Natural killer cell (primary cell): ENCODE results near the gene SLC10A2. TPM values are rescaled to one million over a fixed set of nuclear protein-coding genes. Genes with fewer than 3 reads are reported as not detected.
"Not testable (repeated sequence)": the region's sequence is repeated elsewhere in the genome, so short reads cannot be mapped to it uniquely, and the experiment has no call there.

Experiments
- ATAC-seq, 3 donors: fragments of 150-1000 bp in 2 of 3; fragments of 200-7000 bp in 1 of 3; cut with Tn5 transposase; 1 replicate in 1 of 3; 2 replicates in 2 of 3; pipeline ENCODE4 v1.10.0; 2021; ENCODE audit warnings: mild to moderate bottlenecking in 2 of 3, moderate library complexity in 2 of 3
- DNase-seq, 2 donors: peaks; one replicate each; pipeline versions ENCODE4 v3.0.0 to v3.0.0-alpha.2; 2013 to 2021; ENCODE audit warnings: mixed read lengths in 1 of 2
- H3K27ac ChIP-seq: one replicate; pipeline ENCODE4 v1.5.1; 2013; ENCODE audit warnings: mild to moderate bottlenecking, low read length
- H3K27me3 ChIP-seq: one replicate; pipeline ENCODE4 v1.6.1; 2013; ENCODE audit warnings: low read length; ENCODE audit not compliant: control insufficient read depth, insufficient read depth
- H3K36me3 ChIP-seq: one replicate; pipeline ENCODE4 v1.6.1; 2013; ENCODE audit warnings: low read length; ENCODE audit not compliant: control insufficient read depth, insufficient read depth
- H3K4me1 ChIP-seq: one replicate; pipeline ENCODE4 v1.6.1; 2013; ENCODE audit warnings: low read length; ENCODE audit not compliant: control insufficient read depth, insufficient read depth
- H3K4me3 ChIP-seq: one replicate; pipeline ENCODE4 v1.5.1; 2013; ENCODE audit warnings: low read length
- H3K9me3 ChIP-seq: one replicate; pipeline ENCODE4 v1.6.1; 2013; ENCODE audit warnings: low read length; ENCODE audit not compliant: control insufficient read depth, insufficient read depth
- H3K27ac Mint-ChIP-seq, 2 donors: one replicate each; pipeline ENCODE4 v1.8.0; 2022; ENCODE audit warnings: mild to moderate bottlenecking in 2 of 2, mixed read lengths in 2 of 2, moderate library complexity in 1 of 2
- H3K27me3 Mint-ChIP-seq, 2 donors: one replicate each; pipeline ENCODE4 v1.8.0; 2022; ENCODE audit warnings: low read depth in 2 of 2, mixed read lengths in 2 of 2
- H3K36me3 Mint-ChIP-seq: one replicate; pipeline ENCODE4 v1.8.0; 2022; ENCODE audit warnings: mixed read lengths
- H3K4me1 Mint-ChIP-seq, 2 donors: one replicate each; pipeline ENCODE4 v1.8.0; 2022; ENCODE audit warnings: mixed read lengths in 2 of 2
- H3K4me3 Mint-ChIP-seq: one replicate; pipeline ENCODE4 v1.8.0; 2022; ENCODE audit warnings: mild to moderate bottlenecking, moderate library complexity, mixed read lengths
- H3K9me3 Mint-ChIP-seq, 2 donors: one replicate each; pipeline ENCODE4 v1.8.0; 2022; ENCODE audit warnings: mixed read lengths in 2 of 2
- WGBS: methylation state at CpG from one replicate; pipeline ENCODE4 v1.1.7; 2013; ENCODE audit warnings: missing lambda C conversion rate; ENCODE audit not compliant: insufficient coverage; 5-methylcytosine and 5-hydroxymethylcytosine counted together
- intact Hi-C: fragments of 100-400 bp; cut with micrococcal nuclease; formaldehyde crosslinking; loops from one replicate; pipeline ENCODE4 v1.14.2; 2022
- total RNA-seq, 4 donors: library from RNA; stranded (reverse); fragments of 120-200 nt in 1 of 4; gene quantifications; one replicate each; pipeline versions ENCODE4 v1.2.3 to v1.2.4, GENCODE V29; 2013 to 2022
- TF ChIP-seq, protein P1 (sequence below): fragments of 200-600 bp; IDR thresholded peaks from one replicate; pipeline ENCODE4 v1.8.0; 2022; ENCODE audit warnings: antibody characterized with exemption

Gene SLC10A2, protein sequence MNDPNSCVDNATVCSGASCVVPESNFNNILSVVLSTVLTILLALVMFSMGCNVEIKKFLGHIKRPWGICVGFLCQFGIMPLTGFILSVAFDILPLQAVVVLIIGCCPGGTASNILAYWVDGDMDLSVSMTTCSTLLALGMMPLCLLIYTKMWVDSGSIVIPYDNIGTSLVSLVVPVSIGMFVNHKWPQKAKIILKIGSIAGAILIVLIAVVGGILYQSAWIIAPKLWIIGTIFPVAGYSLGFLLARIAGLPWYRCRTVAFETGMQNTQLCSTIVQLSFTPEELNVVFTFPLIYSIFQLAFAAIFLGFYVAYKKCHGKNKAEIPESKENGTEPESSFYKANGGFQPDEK
- not detected for total RNA-seq
- not detected for total RNA-seq (2013)

DNA sequence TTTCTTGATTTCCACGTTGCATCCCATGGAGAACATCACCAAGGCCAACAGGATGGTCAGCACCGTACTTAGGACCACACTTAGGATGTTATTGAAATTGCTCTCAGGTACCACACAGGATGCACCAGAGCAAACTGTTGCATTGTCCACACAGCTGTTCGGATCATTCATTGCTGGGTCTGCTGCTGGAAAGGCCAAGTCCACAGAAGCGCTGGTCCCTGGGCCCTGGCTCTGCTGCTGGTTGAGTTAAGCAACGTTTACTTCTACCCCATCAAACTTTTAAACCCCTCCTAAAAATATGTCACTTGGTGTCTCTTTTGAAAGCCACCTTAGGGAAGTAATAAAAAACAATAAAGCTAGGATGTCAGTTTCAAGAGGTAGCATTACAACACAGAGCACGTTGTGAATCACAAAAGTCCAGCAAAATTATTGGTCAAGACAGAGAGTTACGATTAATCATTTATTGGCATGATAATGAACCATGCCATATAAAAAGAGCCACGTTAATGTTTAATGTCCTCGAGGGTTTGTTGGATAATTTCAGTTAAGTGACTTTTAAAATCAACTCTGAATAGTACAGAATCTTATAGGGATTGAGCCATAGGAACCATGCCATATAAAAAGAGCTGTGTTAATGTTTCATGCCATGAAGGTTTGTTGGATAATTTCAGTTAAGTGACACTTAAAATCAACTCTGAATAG lies at the start of gene SLC10A2:
Gene SLC10A2, minus strand, starts transcription at position 339 of the 702 bp plus-strand sequence. Its CDS starts 168 bp downstream, at position 171.
- H3K36me3 Mint-ChIP-seq = no peaks in the 10 kb centered on the region
- intact Hi-C loops = no loop called here
- H3K4me1 ChIP-seq = no peaks in the 10 kb centered on the region
- DNase-seq = no peak
- H3K27me3 Mint-ChIP-seq = no peaks in the 10 kb centered on the region
- no peaks in the 10 kb centered on the region for H3K36me3 ChIP-seq
- no peak within 1 kb of the TSS for H3K27ac Mint-ChIP-seq
- H3K27ac ChIP-seq = no peak within 1 kb of the TSS
- WGBS = 82% methylated on average over 8 of the region's 9 CpGs
- no peak within 1 kb of the TSS for H3K4me3 Mint-ChIP-seq
- H3K4me3 ChIP-seq = no peak within 1 kb of the TSS
- H3K9me3 Mint-ChIP-seq = peaks cover 8% of the 10 kb centered on the region in 2 donors
- TF ChIP-seq, protein P1, sequence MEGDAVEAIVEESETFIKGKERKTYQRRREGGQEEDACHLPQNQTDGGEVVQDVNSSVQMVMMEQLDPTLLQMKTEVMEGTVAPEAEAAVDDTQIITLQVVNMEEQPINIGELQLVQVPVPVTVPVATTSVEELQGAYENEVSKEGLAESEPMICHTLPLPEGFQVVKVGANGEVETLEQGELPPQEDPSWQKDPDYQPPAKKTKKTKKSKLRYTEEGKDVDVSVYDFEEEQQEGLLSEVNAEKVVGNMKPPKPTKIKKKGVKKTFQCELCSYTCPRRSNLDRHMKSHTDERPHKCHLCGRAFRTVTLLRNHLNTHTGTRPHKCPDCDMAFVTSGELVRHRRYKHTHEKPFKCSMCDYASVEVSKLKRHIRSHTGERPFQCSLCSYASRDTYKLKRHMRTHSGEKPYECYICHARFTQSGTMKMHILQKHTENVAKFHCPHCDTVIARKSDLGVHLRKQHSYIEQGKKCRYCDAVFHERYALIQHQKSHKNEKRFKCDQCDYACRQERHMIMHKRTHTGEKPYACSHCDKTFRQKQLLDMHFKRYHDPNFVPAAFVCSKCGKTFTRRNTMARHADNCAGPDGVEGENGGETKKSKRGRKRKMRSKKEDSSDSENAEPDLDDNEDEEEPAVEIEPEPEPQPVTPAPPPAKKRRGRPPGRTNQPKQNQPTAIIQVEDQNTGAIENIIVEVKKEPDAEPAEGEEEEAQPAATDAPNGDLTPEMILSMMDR = no peak
- no peak for ATAC-seq
- no peaks in the 10 kb centered on the region for H3K9me3 ChIP-seq
- no peaks in the 10 kb centered on the region for H3K4me1 Mint-ChIP-seq
- H3K27me3 ChIP-seq = no peaks in the 10 kb centered on the region

DNA sequence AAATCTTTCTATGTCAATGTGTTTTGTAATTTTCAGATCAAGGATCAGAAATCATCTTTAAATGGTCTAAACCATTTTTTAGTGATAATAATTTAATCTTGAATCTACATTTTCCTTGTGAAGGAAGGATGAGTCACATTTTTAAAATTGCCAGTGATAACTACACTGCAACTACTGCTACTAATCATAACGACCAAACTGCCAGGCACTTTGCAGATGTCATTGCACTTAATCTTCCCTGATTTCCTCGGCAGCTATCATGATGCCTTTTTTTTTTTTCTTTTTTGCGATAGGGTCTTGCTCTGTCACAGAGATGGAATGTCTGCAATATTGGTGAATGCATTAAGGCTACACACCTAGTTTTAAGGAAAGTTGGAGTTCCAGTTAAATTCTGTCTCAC lies 41.4 kb upstream of the SLC10A2 start:
- Mint-ChIP-seq H3K4me1 (no peaks in the 10 kb centered on the region), H3K27me3 (no peaks in the 10 kb centered on the region)
- TF ChIP-seq, protein P1 = no peak

DNA sequence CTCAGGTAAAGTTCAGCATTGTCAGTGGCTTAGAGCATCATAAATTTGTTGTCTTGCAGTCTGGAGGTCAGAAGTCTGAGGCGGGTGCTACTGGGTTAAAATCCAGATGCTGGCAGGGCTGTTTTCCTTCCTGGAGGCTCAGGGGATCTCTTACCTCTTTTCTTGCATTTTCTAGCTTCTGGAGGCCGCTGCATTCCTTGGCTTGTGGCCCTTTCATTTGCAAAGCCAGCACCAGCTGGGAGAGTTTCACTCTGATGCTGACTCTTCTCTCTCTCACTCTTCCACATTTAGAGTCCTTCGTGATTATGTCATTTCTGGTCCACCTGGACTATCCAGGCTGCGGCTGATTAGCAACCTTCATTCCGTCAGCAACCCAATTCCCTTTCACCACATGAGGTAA lies 38.1 kb upstream of the SLC10A2 start:
- H3K4me3 Mint-ChIP-seq = no peak overlapping the region

More for the DNA sequence above, 41.4 kb upstream of the SLC10A2 start:
- no peaks in the 10 kb centered on the region for H3K36me3 ChIP-seq
- intact Hi-C loops = no loop called here
- no peak overlapping the region for H3K4me3 ChIP-seq
- no peak overlapping the region for H3K27ac ChIP-seq
- H3K27me3 ChIP-seq = no peaks in the 10 kb centered on the region
- no peak overlapping the region for H3K4me3 Mint-ChIP-seq
- peaks cover 2 to 3% of the 10 kb centered on the region in 2 donors for H3K9me3 Mint-ChIP-seq
- H3K9me3 ChIP-seq = no peaks in the 10 kb centered on the region
- H3K36me3 Mint-ChIP-seq = no peaks in the 10 kb centered on the region
- no peak overlapping the region for H3K27ac Mint-ChIP-seq
- no peak for DNase-seq
- no peak for ATAC-seq
- 85% methylated on average over 2 of the region's 3 CpGs for WGBS
- no peaks in the 10 kb centered on the region for H3K4me1 ChIP-seq

DNA sequence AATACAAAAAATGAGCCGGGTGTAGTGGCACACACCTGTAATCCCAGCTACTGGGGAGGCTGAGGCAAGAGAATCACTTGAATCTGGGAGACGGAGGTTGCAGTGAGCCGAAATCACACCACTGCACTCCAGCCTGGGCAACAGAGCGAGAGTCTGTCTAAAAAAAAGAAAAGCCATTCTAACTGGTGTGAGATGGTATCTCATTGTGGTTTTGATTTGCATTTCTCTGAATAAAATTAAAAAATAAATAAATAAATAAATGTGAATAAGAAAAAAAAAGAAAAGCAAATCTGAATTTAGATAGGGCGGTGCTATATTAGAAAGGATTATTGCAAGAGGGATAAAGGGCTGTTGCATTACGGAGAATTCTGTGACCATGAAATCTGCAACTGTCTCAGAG lies 37.2 kb upstream of the SLC10A2 start:
- H3K4me3 Mint-ChIP-seq, H3K27ac ChIP-seq, intact Hi-C loops, H3K27me3 Mint-ChIP-seq, H3K36me3 Mint-ChIP-seq, H3K27ac Mint-ChIP-seq, H3K4me1 Mint-ChIP-seq, H3K9me3 Mint-ChIP-seq, H3K36me3 ChIP-seq, H3K27me3 ChIP-seq, H3K4me1 ChIP-seq, ATAC-seq, H3K9me3 ChIP-seq, H3K4me3 ChIP-seq: not testable (repeated sequence)
- WGBS = 89% methylated on average over 5 of the region's 6 CpGs
- peak in 1 of 2 donors; percentile 19 for DNase-seq

More for the DNA sequence above, 38.1 kb upstream of the SLC10A2 start:
- ATAC-seq (no peak), DNase-seq (no peak)
- H3K9me3 Mint-ChIP-seq = peaks cover 2% of the 10 kb centered on the region in 2 donors
- intact Hi-C loops = no loop called here
- TF ChIP-seq, protein P1 = no peak
- H3K27me3 Mint-ChIP-seq = no peaks in the 10 kb centered on the region
- no peaks in the 10 kb centered on the region for H3K9me3 ChIP-seq
- no peak overlapping the region for H3K27ac ChIP-seq
- WGBS = 87% methylated on average over 3 of the region's 5 CpGs
- no peaks in the 10 kb centered on the region for H3K36me3 ChIP-seq
- no peaks in the 10 kb centered on the region for H3K36me3 Mint-ChIP-seq
- no peaks in the 10 kb centered on the region for H3K27me3 ChIP-seq
- H3K4me1 Mint-ChIP-seq = no peaks in the 10 kb centered on the region
- H3K4me3 ChIP-seq = no peak overlapping the region
- no peak overlapping the region for H3K27ac Mint-ChIP-seq
- H3K4me1 ChIP-seq = no peaks in the 10 kb centered on the region
